GM12878 (cell line): ENCODE data around the gene SCT. TPM values are rescaled to one million over a fixed set of nuclear protein-coding genes. Genes with fewer than 3 reads are reported as not detected.

Source experiments
- ATAC-seq: fragments of 200-7000 bp; cut with Tn5 transposase; 3 replicates; pipeline ENCODE4 v1.9.1; 2020; ENCODE audit warnings: mild to moderate bottlenecking, moderate library complexity
- BruUV-seq: library from RNA; stranded (reverse); fragments of 400-500 nt; replicated peaks from 2 replicates; lab custom pipeline; 2021; lab: Mats Ljungman, UMichigan
- CTCF ChIA-PET: fragments of 300-600 bp; sonication (Branson Sonifier 250); formaldehyde crosslinking; extraction: SDS; loops from one replicate; lab custom pipeline; 2021; ENCODE audit warnings: inconsistent platforms; lab: Yijun Ruan, JAX
- POLR2A ChIA-PET: fragments of 350-600 bp; formaldehyde crosslinking; extraction: SDS; loops from one replicate; lab custom pipeline; 2021; ENCODE audit warnings: inconsistent platforms; lab: Charles Lee
- RAD21 ChIA-PET: fragments of 300-600 bp; sonication (Branson Sonifier 250); formaldehyde crosslinking; loops from one replicate; lab custom pipeline; 2023; ENCODE audit warnings: antibody characterized with exemption; ENCODE audit not compliant: unreplicated experiment; lab: Charles Lee
- SMC1A ChIA-PET: fragments of 300-600 bp; sonication (Branson Sonifier 250); formaldehyde crosslinking; loops from one replicate; lab custom pipeline; 2023; ENCODE audit not compliant: unreplicated experiment, uncharacterized antibody; lab: Charles Lee
- DNase-seq: peaks from one replicate; pipeline ENCODE4 v3.0.0-alpha.2; 2011; ENCODE audit warnings: low read depth, low spot score
- FAIRE-seq: peaks from 3 replicates; lab custom pipeline; 2011; peaks lifted over from hg19 to GRCh38; lab: Jason Lieb, UNC
- H2AFZ ChIP-seq: 2 replicates; pipeline ENCODE4 v1.6.0; 2011; ENCODE audit warnings: low read depth, low read length, control low read depth; ENCODE audit not compliant: control insufficient read depth
- H3K27ac ChIP-seq: 2 replicates; pipeline ENCODE4 v1.5.1; 2011; ENCODE audit warnings: control low read depth; ENCODE audit not compliant: control insufficient read depth, insufficient read depth
- H3K27me3 ChIP-seq, 2 experiments: replicated peaks in 1 of 2; 2 replicates each; pipeline versions ENCODE4 v1.6.0 to v1.6.1; 2011; ENCODE audit warnings: low read length in 1 of 2; ENCODE audit not compliant: control insufficient read depth in 2 of 2, insufficient read depth in 2 of 2
- H3K36me3 ChIP-seq, 2 experiments: 2 replicates each; pipeline ENCODE4 v1.5.1; 2011; ENCODE audit warnings: low read length in 1 of 2; ENCODE audit not compliant: control insufficient read depth in 2 of 2, insufficient read depth in 2 of 2
- H3K4me1 ChIP-seq: 2 replicates; pipeline ENCODE4 v1.6.1; 2011; ENCODE audit warnings: mild to moderate bottlenecking, low read length, moderate library complexity, mixed read lengths; ENCODE audit not compliant: control insufficient read depth, insufficient read depth
- H3K4me2 ChIP-seq: 2 replicates; pipeline ENCODE4 v1.6.0; 2011; ENCODE audit warnings: control low read depth; ENCODE audit not compliant: control insufficient read depth, insufficient read depth
- H3K4me3 ChIP-seq: fragments of 200-600 bp; sonication (generic); 2 replicates; pipeline ENCODE4 v1.5.1; 2016
- H3K79me2 ChIP-seq: 2 replicates; pipeline ENCODE4 v1.6.0; 2011; ENCODE audit warnings: low read length; ENCODE audit not compliant: control insufficient read depth, insufficient read depth
- H3K9ac ChIP-seq: 2 replicates; pipeline ENCODE4 v1.8.0; 2011; ENCODE audit warnings: low read length, control low read depth, mixed read lengths; ENCODE audit not compliant: control insufficient read depth, insufficient read depth
- H3K9me3 ChIP-seq: replicated peaks from 3 replicates; pipeline ENCODE4 v1.5.1; 2011; ENCODE audit warnings: mild to moderate bottlenecking, low read length; ENCODE audit not compliant: control insufficient read depth, insufficient read depth
- H4K20me1 ChIP-seq: 2 replicates; pipeline ENCODE4 v1.6.0; 2011; ENCODE audit not compliant: control insufficient read depth, insufficient read depth
- CBX3 ChIP-seq: fragments of 200-600 bp; sonication (generic); IDR thresholded peaks from 2 replicates; pipeline ENCODE4 v1.6.1; 2016; ENCODE audit warnings: low read depth, borderline replicate concordance
- CUX1 ChIP-seq: IDR thresholded peaks from 2 replicates; pipeline ENCODE4 v1.6.1; 2012; ENCODE audit warnings: improper control_type of control experiment, low read depth, low read length; ENCODE audit not compliant: insufficient replicate concordance
- DPF2 ChIP-seq: fragments of 450-650 bp; IDR thresholded peaks from 2 replicates; pipeline ENCODE4 v1.6.1; 2017; ENCODE audit warnings: mild to moderate bottlenecking
- ETV6 ChIP-seq, 2 experiments: fragments of 450-650 bp in 1 of 2; IDR thresholded peaks in 1 of 2; conservative IDR thresholded peaks in 1 of 2; 2 replicates each; pipeline ENCODE4 v1.6.1; 2014; ENCODE audit warnings: antibody characterized with exemption in 1 of 2, borderline replicate concordance in 1 of 2, low read depth in 1 of 2, mild to moderate bottlenecking in 1 of 2, moderate library complexity in 1 of 2
- MYC ChIP-seq: IDR thresholded peaks from 2 replicates; pipeline ENCODE4 v1.6.1; 2011; ENCODE audit warnings: mild to moderate bottlenecking, low read length, moderate library complexity, inconsistent platforms; ENCODE audit not compliant: insufficient read depth, insufficient replicate concordance, insufficient read length, severe bottlenecking
- PBX3 ChIP-seq: IDR thresholded peaks from 2 replicates; pipeline ENCODE4 v1.6.1; 2011; ENCODE audit warnings: mild to moderate bottlenecking, low read depth, low read length, moderate library complexity; ENCODE audit not compliant: insufficient replicate concordance
- PKNOX1 ChIP-seq: fragments of 450-650 bp; IDR thresholded peaks from 2 replicates; pipeline ENCODE4 v1.6.1; 2016; ENCODE audit warnings: mild to moderate bottlenecking
- SIN3A ChIP-seq: IDR thresholded peaks from 2 replicates; pipeline ENCODE4 v1.6.1; 2012; ENCODE audit warnings: low read depth, low read length, improper control_type of control experiment
- WGBS: methylation state at CpG from one replicate; pipeline ENCODE4 v1.1.6; 2016; ENCODE audit warnings: low lambda C conversion rate; ENCODE audit not compliant: insufficient replicate concordance, insufficient coverage; ENCODE audit errors: missing lambda C conversion rate; 5-methylcytosine and 5-hydroxymethylcytosine counted together
- in situ Hi-C: fragments of 300-500 bp; cut with MboI; formaldehyde crosslinking; loops from 9 replicates; pipeline ENCODE4 v1.14.3; 2018; ENCODE audit warnings: mixed read lengths
- intact Hi-C: fragments of 100-400 bp; cut with micrococcal nuclease; formaldehyde crosslinking; loops from one replicate; pipeline ENCODE4 v1.14.2; 2022; ENCODE audit not compliant: unreplicated experiment
- polyA plus RNA-seq, 11 experiments: library from polyadenylated mRNA; depleted of rRNA in 4 of 11; unstranded in 6 of 11; stranded (reverse) in 5 of 11; fragments of >200 nt; fragmentation: Nextera tagmentation in 4 of 11; fragmentation: Illumina TruSeq in 1 of 11; extraction: Ambion mirVana in 4 of 11; extraction: Trizol in 1 of 11; gene quantifications; 1 replicate in 1 of 11; 2 replicates in 10 of 11; pipeline versions ENCODE4 v1.2.1 to v1.2.3, GENCODE V29; 2011 to 2016; ENCODE audit warnings: inconsistent platforms in 2 of 11, missing spikeins in 2 of 11, low read depth in 1 of 11
- total RNA-seq, 4 experiments: library from RNA; depleted of rRNA in 3 of 4; stranded (reverse); fragments of >200 nt in 3 of 4; fragmentation: Illumina TruSeq in 1 of 4; extraction: Trizol in 1 of 4; gene quantifications; 2 replicates each; pipeline versions ENCODE4 v1.2.1 to v1.2.3, GENCODE V29; 2013 to 2021

SCT gene
- total and polyA plus RNA-seq, 10 of the 15 experiments (the other 5 are each of a cell fraction or from before 2014, with no cell fraction given): not detected

- no peak for TF ChIP-seq CUX1
- TF ChIP-seq DPF2: no peak
- TF ChIP-seq ETV6 (conservative IDR thresholded peaks at IDR 0.05 in 1 of 2, IDR thresholded peaks at IDR 0.05 in 1 of 2; ENCODE audit: borderline replicate concordance in 1 of 2, low read depth in 1 of 2): no peak
- TF ChIP-seq, all 136 proteins: peak for 0
These were observed 45.2 kb downstream of the SCT start (continued) for GRCh38 chr11:581752-582151.

- no peak overlapping the region for H3K9ac ChIP-seq
- ChIA-PET RAD21 (no interaction called here), SMC1A (no interaction called here), POLR2A (interaction anchor here (0.8 kb wide), 1 partner anchor 123 kb away, joined by 4 read pairs; no protein-coding TSS in a partner anchor), CTCF (interaction anchor here (0.6 kb wide), 1 partner anchor 32 kb away, joined by 3 read pairs; no protein-coding TSS in a partner anchor)
- FAIRE-seq: no peak
- H3K9me3 ChIP-seq: no peaks in the 10 kb centered on the region
- peaks cover 12% of the 10 kb centered on the region for H3K4me1 ChIP-seq
- peaks cover 9 to 19% of the 10 kb centered on the region in 2 experiments for H3K36me3 ChIP-seq
- no peak for ATAC-seq
- 98% methylated on average over 14 of the region's 14 CpGs for WGBS
- in situ Hi-C loops (no loop called here), intact Hi-C loops (no loop called here)
- no peak overlapping the region for H3K4me2 ChIP-seq
- no peak for DNase-seq
- no peak overlapping the region for H2AFZ ChIP-seq
- no peak overlapping the region for H3K4me3 ChIP-seq
- no peak overlapping the region for H3K27ac ChIP-seq
- no TSS peak for BruUV-seq
- H3K27me3 ChIP-seq: no peaks in the 10 kb centered on the region
- H3K79me2 ChIP-seq: peaks cover 51% of the 10 kb centered on the region
- H4K20me1 ChIP-seq: peaks cover 28% of the 10 kb centered on the region
- TF ChIP-seq PBX3: no peak
- no peak for TF ChIP-seq MYC
- TF ChIP-seq PKNOX1: no peak
- no peak for TF ChIP-seq SIN3A
- TF ChIP-seq CBX3: no peak
These were observed 45.6 kb downstream of the SCT start for GRCh38 chr11:581342-581741.
